K562 (cell line): ENCODE measurements around the gene NUP85. TPM values are rescaled to one million over a fixed set of nuclear protein-coding genes. Genes with fewer than 3 reads are reported as not detected.

Experiments used
- FOSL1 ChIP-seq: fragments of 200-800 bp; sonication (Bioruptor generic); conservative IDR thresholded peaks from 2 replicates; pipeline ENCODE4 v1.6.1; 2016; ENCODE audit warnings: missing genetic modification characterization, missing compliant biosample characterization
- GATA2 ChIP-seq: sonication (generic); formaldehyde crosslinking; IDR thresholded peaks from 2 replicates; pipeline ENCODE4 v1.4.0; 2020; ENCODE audit warnings: mild to moderate bottlenecking, missing genetic modification reagents
- NFE2 ChIP-seq: IDR thresholded peaks from 2 replicates; pipeline ENCODE4 v1.6.1; 2014; ENCODE audit warnings: antibody characterized with exemption, low read depth
- POLR2AphosphoS5 ChIP-seq: IDR thresholded peaks from 2 replicates; pipeline ENCODE4 v1.6.1; 2011; ENCODE audit warnings: mild to moderate bottlenecking, low read depth, low read length, moderate library complexity; ENCODE audit not compliant: control insufficient read depth, insufficient read depth
- POLR2G ChIP-seq: fragments of 200-400 bp; formaldehyde crosslinking; IDR thresholded peaks from 2 replicates; pipeline ENCODE4 v1.6.1; 2017; ENCODE audit warnings: low read depth, mild to moderate bottlenecking, antibody characterized with exemption, low read length, moderate library complexity
- SMAD4 ChIP-seq: fragments of 250-450 bp; sonication (Bioruptor Pico); conservative IDR thresholded peaks from 2 replicates; pipeline ENCODE4 v1.8.0; 2021; ENCODE audit warnings: inconsistent platforms, mild to moderate bottlenecking, moderate library complexity
- SNRNP70 ChIP-seq: fragments of 200-400 bp; formaldehyde crosslinking; optimal IDR thresholded peaks from 2 replicates; pipeline ENCODE3; 2017; ENCODE audit warnings: low read depth, low read length
- ZBTB8A ChIP-seq: fragments of 450-650 bp; IDR thresholded peaks from 2 replicates; pipeline ENCODE4 v1.6.1; 2018; ENCODE audit warnings: mild to moderate bottlenecking, moderate library complexity; ENCODE audit not compliant: partially characterized antibody
- ZEB2 ChIP-seq: fragments of 450-650 bp; IDR thresholded peaks from 2 replicates; pipeline ENCODE4 v1.6.1; 2016
- ZNF263 ChIP-seq: sonication (generic); formaldehyde crosslinking; IDR thresholded peaks from 2 replicates; pipeline ENCODE4 v1.8.0; 2022; ENCODE audit warnings: mild to moderate bottlenecking, missing genetic modification reagents, borderline replicate concordance
- ZNF41 ChIP-seq: fragments of 250-450 bp; sonication (Bioruptor Pico); conservative IDR thresholded peaks from 2 replicates; pipeline ENCODE4 v1.4.0; 2020; ENCODE audit warnings: mild to moderate bottlenecking
- polyA plus RNA-seq, 8 experiments: library from polyadenylated mRNA; depleted of rRNA in 4 of 8; stranded (reverse) in 5 of 8; unstranded in 3 of 8; fragments of >200 nt; fragmentation: Nextera tagmentation in 2 of 8; fragmentation: Illumina TruSeq in 1 of 8; extraction: Ambion mirVana in 2 of 8; extraction: Trizol in 1 of 8; gene quantifications; 2 replicates each; pipeline versions ENCODE4 v1.2.1 to v1.2.3, GENCODE V29; 2011 to 2014; ENCODE audit warnings: inconsistent platforms in 1 of 8, missing spikeins in 1 of 8
- total RNA-seq, 7 experiments: library from RNA; depleted of rRNA in 6 of 7; stranded (reverse); fragments of >200 nt in 6 of 7; fragmentation: Illumina TruSeq in 2 of 7; extraction: Trizol in 2 of 7; gene quantifications; 2 replicates each; pipeline versions ENCODE4 v1.2.1 to v1.2.3, GENCODE V29; 2011 to 2021; ENCODE audit warnings: low replicate concordance in 1 of 7
- TF ChIP-seq, protein P1 (sequence below), 2 experiments: fragments of 450-650 bp in 1 of 2; sonication (generic) in 1 of 2; formaldehyde crosslinking; conservative IDR thresholded peaks; 2 replicates each; pipeline versions ENCODE4 v1.4.0 to v1.8.1; 2020 to 2022; ENCODE audit warnings: mild to moderate bottlenecking in 1 of 2, missing genetic modification reagents in 1 of 2
- TF ChIP-seq, protein P2 (sequence below), 2 experiments: fragments of 450-650 bp; conservative IDR thresholded peaks; 2 replicates each; pipeline ENCODE4 v1.6.1; 2017; ENCODE audit warnings: mild to moderate bottlenecking in 2 of 2, moderate library complexity in 2 of 2
- TF ChIP-seq, protein P3 (sequence below): sonication (generic); formaldehyde crosslinking; IDR thresholded peaks from 2 replicates; pipeline ENCODE4 v1.8.1; 2023; ENCODE audit warnings: mild to moderate bottlenecking, missing genetic modification reagents
- TF ChIP-seq, protein P4 (sequence below): fragments of 450-650 bp; IDR thresholded peaks from 2 replicates; pipeline ENCODE4 v1.6.1; 2017; ENCODE audit warnings: antibody characterized with exemption
- TF ChIP-seq, protein P5 (sequence below): fragments of 250-450 bp; sonication (Bioruptor Pico); IDR thresholded peaks from 2 replicates; pipeline ENCODE4 v1.4.0; 2020; ENCODE audit warnings: mild to moderate bottlenecking, moderate library complexity

Gene NUP85
- total and polyA plus RNA-seq, 9 of the 15 experiments (the other 6 are each of a cell fraction or from before 2014, with no cell fraction given): 50.2 to 177 (median 110) TPM

DNA sequence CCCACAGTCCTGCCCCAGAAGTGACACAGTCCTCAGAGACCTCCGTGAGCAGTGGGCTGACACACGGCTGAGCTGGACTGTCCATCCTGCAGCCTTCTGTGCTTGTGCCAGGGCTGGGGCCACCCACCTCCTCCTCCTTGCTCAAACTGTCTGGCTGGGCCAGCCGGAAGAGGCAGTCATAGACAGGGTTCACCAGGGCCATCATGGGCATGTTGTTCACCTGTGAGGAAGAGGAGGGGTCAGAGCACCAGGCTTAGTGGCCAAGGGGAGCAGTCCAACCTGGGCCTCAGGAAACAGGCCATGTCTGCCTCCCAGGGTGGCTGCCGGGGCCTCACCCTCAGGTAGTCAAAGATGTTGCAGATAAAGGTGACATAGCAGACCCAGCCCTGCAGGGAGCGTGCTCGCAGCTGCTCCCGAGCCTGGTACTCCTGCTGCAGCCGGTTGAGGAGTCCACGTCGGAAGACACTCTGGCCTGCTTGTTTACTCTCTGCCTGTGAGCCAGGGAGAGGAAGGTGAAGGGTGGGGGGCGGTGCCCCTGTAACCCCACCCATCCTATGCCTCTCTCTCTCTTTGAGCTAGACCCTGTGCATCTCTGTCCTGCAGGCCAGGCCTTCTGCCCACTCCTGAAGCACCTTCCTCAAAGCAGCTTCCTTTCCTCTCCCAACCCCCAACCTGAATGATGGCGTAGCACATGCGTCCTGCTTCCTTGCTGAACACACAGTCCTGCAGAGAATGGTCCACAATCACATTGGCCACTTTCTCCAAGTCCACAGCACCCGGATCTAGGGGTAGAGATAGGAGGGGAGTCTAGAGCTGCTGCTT, 62.1 kb downstream of the NUP85 start (continued):
- TF ChIP-seq POLR2AphosphoS5 (peak; percentile 22; the same call in 1 of the 2 replicates), POLR2G (peak; percentile 59), NFE2 (no peak), SMAD4 (CRISPR knock-in tag) (0 out of 2 replicates have a peak, but pooled peaks have one; percentile 30), ZEB2 (no peak), ZBTB8A (no peak), SNRNP70 (no peak), ZNF41 (CRISPR knock-in tag) (no peak), FOSL1 (tag) (no peak), GATA2 (CRISPR knock-in tag) (peak; percentile 93), ZNF263 (CRISPR knock-in tag) (no peak)
- TF ChIP-seq, protein P1, sequence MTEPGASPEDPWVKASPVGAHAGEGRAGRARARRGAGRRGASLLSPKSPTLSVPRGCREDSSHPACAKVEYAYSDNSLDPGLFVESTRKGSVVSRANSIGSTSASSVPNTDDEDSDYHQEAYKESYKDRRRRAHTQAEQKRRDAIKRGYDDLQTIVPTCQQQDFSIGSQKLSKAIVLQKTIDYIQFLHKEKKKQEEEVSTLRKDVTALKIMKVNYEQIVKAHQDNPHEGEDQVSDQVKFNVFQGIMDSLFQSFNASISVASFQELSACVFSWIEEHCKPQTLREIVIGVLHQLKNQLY (CRISPR knock-in tag; conservative IDR thresholded peaks at IDR 0.05): no peak
- TF ChIP-seq, protein P2, sequence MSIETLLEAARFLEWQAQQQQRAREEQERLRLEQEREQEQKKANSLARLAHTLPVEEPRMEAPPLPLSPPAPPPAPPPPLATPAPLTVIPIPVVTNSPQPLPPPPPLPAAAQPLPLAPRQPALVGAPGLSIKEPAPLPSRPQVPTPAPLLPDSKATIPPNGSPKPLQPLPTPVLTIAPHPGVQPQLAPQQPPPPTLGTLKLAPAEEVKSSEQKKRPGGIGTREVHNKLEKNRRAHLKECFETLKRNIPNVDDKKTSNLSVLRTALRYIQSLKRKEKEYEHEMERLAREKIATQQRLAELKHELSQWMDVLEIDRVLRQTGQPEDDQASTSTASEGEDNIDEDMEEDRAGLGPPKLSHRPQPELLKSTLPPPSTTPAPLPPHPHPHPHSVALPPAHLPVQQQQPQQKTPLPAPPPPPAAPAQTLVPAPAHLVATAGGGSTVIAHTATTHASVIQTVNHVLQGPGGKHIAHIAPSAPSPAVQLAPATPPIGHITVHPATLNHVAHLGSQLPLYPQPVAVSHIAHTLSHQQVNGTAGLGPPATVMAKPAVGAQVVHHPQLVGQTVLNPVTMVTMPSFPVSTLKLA (conservative IDR thresholded peaks at IDR 0.05): peak in 1 of 2 experiments; percentile 34; a peak in 2 of 4 replicates
- TF ChIP-seq, protein P3, sequence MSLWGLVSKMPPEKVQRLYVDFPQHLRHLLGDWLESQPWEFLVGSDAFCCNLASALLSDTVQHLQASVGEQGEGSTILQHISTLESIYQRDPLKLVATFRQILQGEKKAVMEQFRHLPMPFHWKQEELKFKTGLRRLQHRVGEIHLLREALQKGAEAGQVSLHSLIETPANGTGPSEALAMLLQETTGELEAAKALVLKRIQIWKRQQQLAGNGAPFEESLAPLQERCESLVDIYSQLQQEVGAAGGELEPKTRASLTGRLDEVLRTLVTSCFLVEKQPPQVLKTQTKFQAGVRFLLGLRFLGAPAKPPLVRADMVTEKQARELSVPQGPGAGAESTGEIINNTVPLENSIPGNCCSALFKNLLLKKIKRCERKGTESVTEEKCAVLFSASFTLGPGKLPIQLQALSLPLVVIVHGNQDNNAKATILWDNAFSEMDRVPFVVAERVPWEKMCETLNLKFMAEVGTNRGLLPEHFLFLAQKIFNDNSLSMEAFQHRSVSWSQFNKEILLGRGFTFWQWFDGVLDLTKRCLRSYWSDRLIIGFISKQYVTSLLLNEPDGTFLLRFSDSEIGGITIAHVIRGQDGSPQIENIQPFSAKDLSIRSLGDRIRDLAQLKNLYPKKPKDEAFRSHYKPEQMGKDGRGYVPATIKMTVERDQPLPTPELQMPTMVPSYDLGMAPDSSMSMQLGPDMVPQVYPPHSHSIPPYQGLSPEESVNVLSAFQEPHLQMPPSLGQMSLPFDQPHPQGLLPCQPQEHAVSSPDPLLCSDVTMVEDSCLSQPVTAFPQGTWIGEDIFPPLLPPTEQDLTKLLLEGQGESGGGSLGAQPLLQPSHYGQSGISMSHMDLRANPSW (CRISPR knock-in tag): peak; percentile 68; the same call in 1 of the 2 replicates
- TF ChIP-seq, protein P4, sequence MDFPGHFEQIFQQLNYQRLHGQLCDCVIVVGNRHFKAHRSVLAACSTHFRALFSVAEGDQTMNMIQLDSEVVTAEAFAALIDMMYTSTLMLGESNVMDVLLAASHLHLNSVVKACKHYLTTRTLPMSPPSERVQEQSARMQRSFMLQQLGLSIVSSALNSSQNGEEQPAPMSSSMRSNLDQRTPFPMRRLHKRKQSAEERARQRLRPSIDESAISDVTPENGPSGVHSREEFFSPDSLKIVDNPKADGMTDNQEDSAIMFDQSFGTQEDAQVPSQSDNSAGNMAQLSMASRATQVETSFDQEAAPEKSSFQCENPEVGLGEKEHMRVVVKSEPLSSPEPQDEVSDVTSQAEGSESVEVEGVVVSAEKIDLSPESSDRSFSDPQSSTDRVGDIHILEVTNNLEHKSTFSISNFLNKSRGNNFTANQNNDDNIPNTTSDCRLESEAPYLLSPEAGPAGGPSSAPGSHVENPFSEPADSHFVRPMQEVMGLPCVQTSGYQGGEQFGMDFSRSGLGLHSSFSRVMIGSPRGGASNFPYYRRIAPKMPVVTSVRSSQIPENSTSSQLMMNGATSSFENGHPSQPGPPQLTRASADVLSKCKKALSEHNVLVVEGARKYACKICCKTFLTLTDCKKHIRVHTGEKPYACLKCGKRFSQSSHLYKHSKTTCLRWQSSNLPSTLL: no peak
- TF ChIP-seq, protein P5, sequence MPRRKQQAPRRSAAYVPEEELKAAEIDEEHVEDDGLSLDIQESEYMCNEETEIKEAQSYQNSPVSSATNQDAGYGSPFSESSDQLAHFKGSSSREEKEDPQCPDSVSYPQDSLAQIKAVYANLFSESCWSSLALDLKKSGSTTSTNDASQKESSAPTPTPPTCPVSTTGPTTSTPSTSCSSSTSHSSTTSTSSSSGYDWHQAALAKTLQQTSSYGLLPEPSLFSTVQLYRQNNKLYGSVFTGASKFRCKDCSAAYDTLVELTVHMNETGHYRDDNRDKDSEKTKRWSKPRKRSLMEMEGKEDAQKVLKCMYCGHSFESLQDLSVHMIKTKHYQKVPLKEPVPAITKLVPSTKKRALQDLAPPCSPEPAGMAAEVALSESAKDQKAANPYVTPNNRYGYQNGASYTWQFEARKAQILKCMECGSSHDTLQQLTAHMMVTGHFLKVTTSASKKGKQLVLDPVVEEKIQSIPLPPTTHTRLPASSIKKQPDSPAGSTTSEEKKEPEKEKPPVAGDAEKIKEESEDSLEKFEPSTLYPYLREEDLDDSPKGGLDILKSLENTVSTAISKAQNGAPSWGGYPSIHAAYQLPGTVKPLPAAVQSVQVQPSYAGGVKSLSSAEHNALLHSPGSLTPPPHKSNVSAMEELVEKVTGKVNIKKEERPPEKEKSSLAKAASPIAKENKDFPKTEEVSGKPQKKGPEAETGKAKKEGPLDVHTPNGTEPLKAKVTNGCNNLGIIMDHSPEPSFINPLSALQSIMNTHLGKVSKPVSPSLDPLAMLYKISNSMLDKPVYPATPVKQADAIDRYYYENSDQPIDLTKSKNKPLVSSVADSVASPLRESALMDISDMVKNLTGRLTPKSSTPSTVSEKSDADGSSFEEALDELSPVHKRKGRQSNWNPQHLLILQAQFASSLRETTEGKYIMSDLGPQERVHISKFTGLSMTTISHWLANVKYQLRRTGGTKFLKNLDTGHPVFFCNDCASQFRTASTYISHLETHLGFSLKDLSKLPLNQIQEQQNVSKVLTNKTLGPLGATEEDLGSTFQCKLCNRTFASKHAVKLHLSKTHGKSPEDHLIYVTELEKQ (CRISPR knock-in tag): no peak
